OCI-LY7 (cell line): ENCODE results near the gene RAD51B. TPM values are rescaled to one million over a fixed set of nuclear protein-coding genes. Genes with fewer than 3 reads are reported as not detected.
A peak's percentile ranks its signal among the peaks of the same experiment; 100 is the strongest.

Experiments
- BruUV-seq: library from RNA; stranded (reverse); fragments of 400-500 nt; replicated peaks from 2 replicates; lab custom pipeline; 2021; lab: Mats Ljungman, UMichigan
- CTCF ChIA-PET: fragments of 300-600 bp; sonication (Branson Sonifier 250); formaldehyde crosslinking; loops from one replicate; lab custom pipeline; 2022; ENCODE audit warnings: antibody characterized with exemption; ENCODE audit not compliant: unreplicated experiment; lab: Charles Lee
- POLR2A ChIA-PET: fragments of 300-600 bp; sonication (Branson Sonifier 250); formaldehyde crosslinking; loops from one replicate; lab custom pipeline; 2022; ENCODE audit warnings: antibody characterized with exemption; lab: Charles Lee
- DNase-seq: peaks from one replicate; pipeline ENCODE4 v3.0.0-alpha.2; 2015; ENCODE audit warnings: low spot score
- H2AFZ ChIP-seq: fragments of 200-600 bp; sonication (generic), shearing (Covaris generic); 2 replicates; pipeline ENCODE4 v1.6.1; 2014; ENCODE audit warnings: mild to moderate bottlenecking, antibody characterized with exemption, low read length, moderate library complexity
- H3K27ac ChIP-seq: fragments of 200-600 bp; sonication (generic); 2 replicates; pipeline ENCODE4 v1.5.1; 2014; ENCODE audit warnings: mixed run types, low read depth, mild to moderate bottlenecking, moderate library complexity, low read length, inconsistent platforms; ENCODE audit not compliant: poor library complexity, severe bottlenecking
- H3K36me3 ChIP-seq: fragments of 200-600 bp; sonication (generic); 2 replicates; pipeline ENCODE4 v1.6.1; 2014; ENCODE audit warnings: mild to moderate bottlenecking, antibody characterized with exemption, low read length, moderate library complexity, mixed read lengths; ENCODE audit not compliant: insufficient read depth
- H3K4me1 ChIP-seq: fragments of 200-600 bp; sonication (generic); 2 replicates; pipeline ENCODE4 v1.5.1; 2014; ENCODE audit warnings: mild to moderate bottlenecking, low read length; ENCODE audit not compliant: insufficient read depth, poor library complexity, severe bottlenecking
- H3K4me2 ChIP-seq: fragments of 200-600 bp; sonication (generic); 2 replicates; pipeline ENCODE4 v1.6.1; 2014; ENCODE audit warnings: mild to moderate bottlenecking, low read length
- H3K4me3 ChIP-seq: fragments of 200-600 bp; sonication (generic); 2 replicates; pipeline ENCODE4 v1.5.1; 2014; ENCODE audit warnings: mild to moderate bottlenecking, low read depth, low read length; ENCODE audit not compliant: poor library complexity, severe bottlenecking
- H3K79me2 ChIP-seq: fragments of 200-600 bp; sonication (generic); 2 replicates; pipeline ENCODE4 v1.6.1; 2016; ENCODE audit warnings: low read depth, mild to moderate bottlenecking, low read length, moderate library complexity, mixed read lengths; ENCODE audit not compliant: insufficient read depth
- H3K9me2 ChIP-seq: fragments of 200-600 bp; sonication (generic); 2 replicates; pipeline ENCODE4 v1.6.1; 2016; ENCODE audit warnings: mild to moderate bottlenecking, low read length, mixed read lengths; ENCODE audit not compliant: insufficient read depth
- H3K9me3 ChIP-seq: fragments of 200-600 bp; sonication (generic); 2 replicates; pipeline ENCODE4 v1.6.1; 2014; ENCODE audit warnings: mild to moderate bottlenecking, mixed run types, low read length, mixed read lengths
- H4K20me1 ChIP-seq: fragments of 200-600 bp; sonication (generic); 2 replicates; pipeline ENCODE4 v1.6.1; 2014; ENCODE audit warnings: mild to moderate bottlenecking, antibody characterized with exemption, low read length, moderate library complexity, mixed read lengths; ENCODE audit not compliant: insufficient read depth
- CTCF ChIP-seq: fragments of 200-600 bp; sonication (generic); conservative IDR thresholded peaks from 2 replicates; pipeline ENCODE4 v1.5.1; 2014; ENCODE audit warnings: mild to moderate bottlenecking, antibody characterized with exemption, low read length, moderate library complexity, mixed read lengths
- EZH2phosphoT487 ChIP-seq: fragments of 200-600 bp; sonication (generic); IDR thresholded peaks from 2 replicates; pipeline ENCODE4 v1.6.1; 2018; ENCODE audit warnings: low read depth, borderline replicate concordance, mild to moderate bottlenecking, mixed run types, antibody characterized with exemption, low read length, moderate library complexity, mixed read lengths
- intact Hi-C: fragments of 100-400 bp; cut with micrococcal nuclease; formaldehyde crosslinking; loops from one replicate; pipeline ENCODE4 v1.10.0; 2022; ENCODE audit not compliant: unreplicated experiment
- small RNA-seq: library from RNA; depleted of rRNA; stranded (forward); fragments of <200 nt; gene quantifications from one replicate; pipeline ENCODE3, GENCODE V24; 2014
- total RNA-seq, 2 experiments: library from RNA; depleted of rRNA in 1 of 2; stranded (reverse); fragments of >200 nt in 1 of 2; shearing (Covaris generic) in 1 of 2; gene quantifications; 2 replicates each; pipeline ENCODE4 v1.2.3, GENCODE V29; 2014 to 2022

The RAD51B gene
- total RNA-seq, 2 experiments from 2014 or later: 41.4 to 89.9 TPM

- Histone ChIP-seq H3K79me2 (no peaks in the 10 kb centered on the region), H3K4me3 (no peak overlapping the region), H4K20me1 (no peaks in the 10 kb centered on the region), H2AFZ (no peak overlapping the region), H3K36me3 (no peaks in the 10 kb centered on the region), H3K9me3 (no peaks in the 10 kb centered on the region), H3K4me2 (no peak overlapping the region), H3K4me1 (peaks cover 9% of the 10 kb centered on the region), H3K27ac (no peak overlapping the region), H3K9me2 (no peaks in the 10 kb centered on the region)
- ChIA-PET CTCF (no interaction called here), POLR2A (interaction anchor here (0.6 to 0.8 kb wide), 2 partner anchors 109 to 1548 kb away, joined by 3 read pairs; no protein-coding TSS in a partner anchor)
- TF ChIP-seq CTCF (peak; percentile 59), EZH2phosphoT487 (no peak)
- no TSS peak for BruUV-seq
- DNase-seq: no peak
- intact Hi-C loops: no loop called here
Measured at GRCh38 chr14:68775614-68776126, 956.1 kb downstream of the RAD51B start.

- no peak for DNase-seq
- Histone ChIP-seq H3K36me3 (no peaks in the 10 kb centered on the region), H3K4me1 (peaks cover 24% of the 10 kb centered on the region), H3K27ac (no peak overlapping the region), H3K4me2 (no peak overlapping the region), H3K79me2 (no peaks in the 10 kb centered on the region), H3K9me2 (no peaks in the 10 kb centered on the region), H4K20me1 (no peaks in the 10 kb centered on the region), H3K9me3 (no peaks in the 10 kb centered on the region), H2AFZ (no peak overlapping the region), H3K4me3 (no peak overlapping the region)
- BruUV-seq: no TSS peak
- CTCF ChIA-PET: no interaction called here
- intact Hi-C loops: no loop called here
- POLR2A ChIA-PET: interaction anchor here (0.6 kb wide), 2 partner anchors 209 to 535 kb away, joined by 3 read pairs; no protein-coding TSS in a partner anchor
- TF ChIP-seq CTCF: no peak
Measured at GRCh38 chr14:68777644-68778043, 958.1 kb downstream of the RAD51B start.

Small RNAs within 50 kb of the gene (small RNA-seq; reads per million reads assigned to genes)
- gene RN7SL108P (not detected), gene RN7SL706P (not detected), gene RNU6-921P (not detected)

Other genes starting within 250 kb of the RAD51B start
- 19.7 and 23.0 TPM in 2 replicates for gene PIGH, start 219.5 kb upstream of the RAD51B start, total RNA-seq (2014; rRNA removed; shearing (Covaris generic))
- 12.0 and 15.5 TPM in 2 replicates for gene PIGH, start 219.5 kb upstream of the RAD51B start, total RNA-seq (2022)
- gene ARG2, start 199.9 kb upstream of the RAD51B start, total RNA-seq (2014; rRNA removed; shearing (Covaris generic)): 2.9 and 4.2 TPM in 2 replicates
- 2.0 and 3.4 TPM in 2 replicates for gene ARG2, start 199.9 kb upstream of the RAD51B start, total RNA-seq (2022)
- 41.5 and 50.5 TPM in 2 replicates for gene VTI1B, start 145.1 kb upstream of the RAD51B start, total RNA-seq (2014; rRNA removed; shearing (Covaris generic))
- gene VTI1B, start 145.1 kb upstream of the RAD51B start, total RNA-seq (2022): 80.2 and 93.3 TPM in 2 replicates
- gene RDH11, start 124.0 kb upstream of the RAD51B start, total RNA-seq (2014; rRNA removed; shearing (Covaris generic)): 31.1 and 32.0 TPM in 2 replicates
- gene RDH11, start 124.0 kb upstream of the RAD51B start, total RNA-seq (2022): 33.6 and 37.7 TPM in 2 replicates
- gene RDH12, start 117.9 kb upstream of the RAD51B start, total RNA-seq (2014; rRNA removed; shearing (Covaris generic)): not detected in 2 replicates
- not detected in 2 replicates for gene RDH12, start 117.9 kb upstream of the RAD51B start, total RNA-seq (2022)
- gene ZFYVE26, start 3.2 kb upstream of the RAD51B start, total RNA-seq (2014; rRNA removed; shearing (Covaris generic)): 12.0 and 16.3 TPM in 2 replicates
- gene ZFYVE26, start 3.2 kb upstream of the RAD51B start, total RNA-seq (2022): 22.8 and 25.9 TPM in 2 replicates